ENCODE results near the gene SMIM7.

- no peak for TF ChIP-seq EZH2phosphoT487 (IDR thresholded peaks at IDR 0.05; ENCODE audit: insufficient read depth, low read depth)
- no peak for TF ChIP-seq EZH2 (IDR thresholded peaks at IDR 0.05; ENCODE audit: insufficient read depth, poor library complexity, severe bottlenecking)
These were observed 36.9 kb downstream of the SMIM7 start for GRCh38 chr19:16623066-16623465.

Data from GM23248 (cell line).